IgD-negative memory B cell (primary cell): ENCODE measurements around the gene MRAS. TPM values are rescaled to one million over a fixed set of nuclear protein-coding genes. Genes with fewer than 3 reads are reported as not detected.

ENCODE experiments used
- H3K27ac Mint-ChIP-seq, 3 donors: one replicate each; pipeline ENCODE4 v1.8.0; 2020 to 2022; ENCODE audit warnings: mild to moderate bottlenecking in 3 of 3, mixed read lengths in 3 of 3, moderate library complexity in 1 of 3
- H3K27me3 Mint-ChIP-seq: one replicate; pipeline ENCODE4 v1.8.0; 2021; ENCODE audit warnings: mixed read lengths
- H3K36me3 Mint-ChIP-seq: one replicate; pipeline ENCODE4 v1.8.0; 2020; ENCODE audit warnings: mild to moderate bottlenecking, mixed read lengths
- H3K4me1 Mint-ChIP-seq, 3 donors: one replicate each; pipeline ENCODE4 v1.8.0; 2020 to 2022; ENCODE audit warnings: mixed read lengths in 3 of 3, mild to moderate bottlenecking in 1 of 3
- H3K4me3 Mint-ChIP-seq, 4 donors: one replicate each; pipeline ENCODE4 v1.8.0; 2020 to 2022; ENCODE audit warnings: mild to moderate bottlenecking in 4 of 4, mixed read lengths in 4 of 4, moderate library complexity in 3 of 4
- H3K9me3 Mint-ChIP-seq, 3 donors: one replicate each; pipeline ENCODE4 v1.8.0; 2020 to 2021; ENCODE audit warnings: mixed read lengths in 3 of 3, mild to moderate bottlenecking in 1 of 3
- polyA plus RNA-seq: library from polyadenylated mRNA; unstranded; fragments of 300-500 nt; fragmentation: Illumina TruSeq; gene quantifications from one replicate; pipeline ENCODE4 v1.2.3, GENCODE V29; 2021

The MRAS gene
- polyA plus RNA-seq, 1 donor from 2014 or later = not detected

DNA sequence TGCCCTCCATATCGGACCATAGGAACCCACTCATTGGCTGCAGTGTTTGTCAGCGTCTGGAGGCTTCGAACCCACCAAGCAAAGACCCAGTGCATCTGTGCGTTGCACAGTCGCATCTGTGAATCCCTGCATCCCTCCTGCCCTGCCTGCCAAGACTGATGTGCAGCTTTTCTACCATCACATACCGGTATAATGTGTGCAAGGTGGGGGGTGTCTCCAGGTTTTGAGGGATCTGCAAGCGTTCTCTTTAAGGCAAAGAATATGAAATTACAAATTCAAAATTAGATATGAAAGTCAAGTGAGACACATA lies 18.4 kb upstream of the MRAS start:
- H3K4me1 Mint-ChIP-seq = peaks cover 6 to 19% (median 14%) of the 10 kb centered on the region in 3 donors
- no peaks in the 10 kb centered on the region for H3K36me3 Mint-ChIP-seq
- peak overlapping the region; percentile 81 to 98 (median 92) for H3K4me3 Mint-ChIP-seq
- peaks cover 0 to 2% (median 0%) of the 10 kb centered on the region in 3 donors for H3K9me3 Mint-ChIP-seq
- peaks cover 6% of the 10 kb centered on the region for H3K27me3 Mint-ChIP-seq
- H3K27ac Mint-ChIP-seq = peak overlapping the region; percentile 76 to 91 (median 89)

DNA sequence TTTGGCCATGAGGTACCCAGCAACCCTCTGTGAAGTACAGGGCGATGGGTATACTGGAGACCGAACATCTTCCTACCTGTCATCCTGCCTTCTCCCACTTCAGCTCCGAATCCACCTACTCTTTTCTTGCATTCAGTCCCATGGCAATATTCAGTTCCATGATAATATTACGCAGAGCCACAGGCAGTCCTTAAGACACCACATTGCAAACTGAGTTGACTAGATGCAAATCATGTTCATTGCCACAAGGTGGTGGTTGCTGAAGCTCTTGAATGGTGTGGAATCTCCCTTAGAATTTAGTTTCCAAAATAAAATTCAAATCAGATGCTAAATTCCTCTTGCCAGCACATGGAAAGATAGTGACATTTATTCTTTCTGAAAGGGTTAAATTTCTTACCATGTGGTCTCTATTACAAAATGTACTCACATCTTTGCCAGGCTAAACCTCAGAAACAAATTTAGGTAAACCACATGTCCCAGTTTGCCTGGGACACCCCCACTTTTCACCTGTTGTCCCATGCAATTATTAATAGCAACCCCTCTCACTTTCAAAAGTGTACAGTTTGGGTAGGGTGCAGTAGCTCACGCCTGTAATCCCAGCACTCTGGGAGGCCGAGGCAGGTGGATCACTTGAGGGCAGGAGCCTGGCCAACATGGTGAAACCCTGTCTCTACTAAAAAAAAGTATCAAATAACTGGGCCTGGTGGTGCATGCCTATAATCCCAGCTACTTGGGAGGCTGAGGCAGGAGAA lies 17.1 kb upstream of the MRAS start:
- peaks cover 6 to 19% (median 14%) of the 10 kb centered on the region in 3 donors for H3K4me1 Mint-ChIP-seq
- peak overlapping the region in 1 of 4 donors; percentile 30 for H3K4me3 Mint-ChIP-seq
- H3K27ac Mint-ChIP-seq = no peak overlapping the region
- H3K27me3 Mint-ChIP-seq = peaks cover 11% of the 10 kb centered on the region
- peaks cover 0 to 2% (median 0%) of the 10 kb centered on the region in 3 donors for H3K9me3 Mint-ChIP-seq
- no peaks in the 10 kb centered on the region for H3K36me3 Mint-ChIP-seq

DNA sequence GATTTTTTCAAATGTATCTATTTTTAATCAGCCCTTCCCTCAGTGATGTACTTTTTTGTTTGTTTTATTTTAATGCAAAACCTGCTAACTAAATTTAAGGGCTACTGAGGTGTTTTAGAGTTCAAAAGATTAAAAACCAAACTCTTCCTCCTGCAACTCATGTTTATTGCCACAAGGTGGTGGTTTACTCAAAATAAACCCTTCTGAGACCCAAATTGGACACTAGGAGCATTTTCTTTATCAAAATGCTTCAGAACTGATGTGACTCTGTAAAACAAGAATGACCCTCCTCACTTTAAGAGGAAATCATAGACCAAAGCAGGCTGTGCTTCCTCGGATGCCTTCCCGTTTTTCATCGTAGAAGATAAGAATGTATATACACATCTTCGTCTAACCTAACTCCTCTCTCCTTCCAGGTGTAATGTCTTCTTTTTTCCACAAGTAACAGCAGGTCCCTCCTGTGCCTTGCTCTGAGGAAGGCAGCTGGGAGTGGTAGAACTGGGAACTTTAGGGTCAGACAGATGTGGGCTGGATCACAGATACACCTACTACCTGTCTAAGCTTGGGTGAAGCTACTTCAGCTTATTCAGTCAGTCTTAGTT lies 15.8 kb upstream of the MRAS start:
- Mint-ChIP-seq H3K4me3 (peak overlapping the region in 2 of 4 donors; percentile 17 to 82), H3K4me1 (peaks cover 6 to 19% (median 14%) of the 10 kb centered on the region in 3 donors), H3K9me3 (peaks cover 0 to 2% (median 0%) of the 10 kb centered on the region in 3 donors), H3K27ac (peak overlapping the region in 1 of 3 donors; percentile 36), H3K27me3 (peaks cover 14% of the 10 kb centered on the region), H3K36me3 (no peaks in the 10 kb centered on the region)

DNA sequence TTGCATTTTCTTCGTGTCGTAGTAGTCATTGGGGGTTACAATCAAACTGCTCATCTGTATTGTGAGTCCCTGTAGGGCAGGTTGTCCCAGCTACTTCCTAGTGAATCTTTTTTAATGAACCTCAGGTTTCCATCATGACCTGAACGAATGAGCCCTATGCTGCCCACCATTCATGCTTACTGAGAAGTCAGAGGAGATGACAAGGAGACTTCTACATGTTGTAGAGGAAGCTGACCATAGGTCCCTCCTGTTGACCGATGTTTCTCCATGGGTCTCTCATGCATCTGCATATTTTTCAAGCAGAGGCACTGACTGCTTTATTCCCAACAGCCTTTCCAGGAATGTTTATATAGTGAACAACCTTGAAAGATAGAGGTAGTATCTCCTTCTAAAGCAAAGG lies 13.8 kb upstream of the MRAS start:
- Mint-ChIP-seq H3K27me3 (peaks cover 14% of the 10 kb centered on the region), H3K9me3 (peaks cover 0 to 1% (median 0%) of the 10 kb centered on the region in 3 donors), H3K36me3 (peaks cover 1% of the 10 kb centered on the region), H3K4me3 (no peak overlapping the region), H3K27ac (no peak overlapping the region), H3K4me1 (peaks cover 2 to 10% (median 6%) of the 10 kb centered on the region in 3 donors)

DNA sequence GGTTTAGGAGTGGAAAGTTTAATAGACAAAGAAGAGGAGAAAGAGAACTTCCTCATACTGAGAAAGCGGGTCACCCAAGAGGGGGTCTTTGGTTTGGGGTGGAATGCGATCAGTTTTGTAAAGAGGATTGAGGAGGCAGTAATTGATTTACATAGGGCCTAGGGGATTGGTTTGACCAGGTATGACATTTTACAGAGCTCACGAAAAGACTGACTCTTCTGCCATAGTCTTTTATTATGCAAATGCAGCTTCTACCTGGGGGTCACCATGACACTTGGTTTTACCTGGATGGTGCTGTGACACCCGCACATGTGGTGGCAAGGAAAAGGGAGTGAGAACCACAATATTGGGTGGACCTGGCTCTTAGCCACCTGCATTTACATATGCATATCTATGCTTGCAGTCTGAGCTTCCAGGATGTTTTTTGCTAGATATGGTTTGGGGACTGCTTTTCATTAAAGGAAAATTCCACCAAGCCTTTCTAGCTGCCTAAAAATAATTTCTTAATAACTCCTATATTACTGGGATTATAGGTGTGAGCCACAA lies 11.9 kb upstream of the MRAS start:
- H3K36me3 Mint-ChIP-seq = peaks cover 1% of the 10 kb centered on the region
- peaks cover 14% of the 10 kb centered on the region for H3K27me3 Mint-ChIP-seq
- no peak overlapping the region for H3K27ac Mint-ChIP-seq
- peaks cover 0 to 1% (median 0%) of the 10 kb centered on the region in 3 donors for H3K9me3 Mint-ChIP-seq
- H3K4me3 Mint-ChIP-seq = no peak overlapping the region
- H3K4me1 Mint-ChIP-seq = peaks cover 0 to 5% (median 3%) of the 10 kb centered on the region in 3 donors

DNA sequence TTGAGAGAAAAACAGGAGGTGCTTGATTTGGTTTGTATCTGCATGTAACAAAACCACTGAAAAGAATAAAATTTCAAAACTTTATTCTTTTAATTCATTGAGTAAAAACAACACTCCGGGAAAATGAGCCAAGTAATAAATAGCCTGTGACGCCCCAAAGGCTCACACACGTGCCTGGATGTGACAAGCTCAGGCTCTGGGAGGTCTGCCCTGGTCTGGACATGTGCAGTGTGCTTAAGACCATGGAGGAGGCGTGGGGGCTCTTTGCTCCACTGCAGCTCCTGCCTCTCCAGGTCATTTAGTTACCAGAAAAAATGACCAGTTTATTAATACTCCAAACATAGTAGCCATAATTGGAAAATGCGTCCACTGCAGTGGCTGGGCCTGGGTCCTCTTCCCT lies 10.1 kb upstream of the MRAS start:
- H3K27ac Mint-ChIP-seq = no peak overlapping the region
- H3K4me1 Mint-ChIP-seq = no peaks in the 10 kb centered on the region
- H3K4me3 Mint-ChIP-seq = no peak overlapping the region
- H3K9me3 Mint-ChIP-seq = peaks cover 0 to 6% (median 3%) of the 10 kb centered on the region in 3 donors
- peaks cover 23% of the 10 kb centered on the region for H3K27me3 Mint-ChIP-seq
- peaks cover 1% of the 10 kb centered on the region for H3K36me3 Mint-ChIP-seq

DNA sequence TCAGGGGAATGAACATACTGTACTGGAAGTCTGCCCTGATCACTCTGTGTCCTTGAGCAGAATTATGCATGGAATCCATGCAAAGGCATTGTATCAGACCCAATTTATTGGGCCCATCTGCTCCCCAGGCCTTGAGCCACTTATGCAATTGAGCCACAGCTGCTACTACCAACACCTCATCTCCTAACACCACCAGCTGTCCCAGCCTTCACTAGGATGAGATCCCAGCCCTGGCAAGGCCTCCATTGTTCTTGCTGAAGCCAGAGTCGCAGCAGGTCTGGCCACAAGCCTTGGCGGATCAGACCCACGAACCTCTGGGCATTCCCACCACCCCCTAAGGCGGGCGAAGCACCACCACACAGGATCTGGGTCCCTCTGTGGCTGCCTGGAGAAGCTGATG lies 9.6 kb upstream of the MRAS start:
- H3K4me1 Mint-ChIP-seq = no peaks in the 10 kb centered on the region
- peak overlapping the region in 1 of 4 donors; percentile 16 for H3K4me3 Mint-ChIP-seq
- H3K9me3 Mint-ChIP-seq = peaks cover 0 to 6% (median 3%) of the 10 kb centered on the region in 3 donors
- no peak overlapping the region for H3K27ac Mint-ChIP-seq
- H3K27me3 Mint-ChIP-seq = peaks cover 23% of the 10 kb centered on the region
- H3K36me3 Mint-ChIP-seq = peaks cover 1% of the 10 kb centered on the region

DNA sequence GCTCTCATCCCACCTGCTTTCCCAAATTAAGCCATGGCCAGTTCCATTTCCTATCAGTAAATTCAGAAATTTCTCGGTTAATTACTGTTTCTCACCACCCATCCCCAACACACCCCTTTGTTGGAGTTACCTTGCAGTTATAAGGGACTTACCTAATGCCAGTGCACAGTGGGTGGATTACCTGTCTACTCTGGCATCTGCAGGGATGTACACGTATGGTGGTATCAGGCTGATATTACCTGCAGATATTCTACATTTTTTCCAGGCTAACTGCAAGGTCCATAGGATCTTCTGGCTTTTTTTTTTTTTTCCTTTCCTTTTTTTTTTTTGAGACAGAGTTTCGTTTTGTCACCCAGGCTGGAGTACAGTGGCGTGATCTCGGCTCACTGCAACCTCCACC lies 7.9 kb upstream of the MRAS start:
- H3K4me3 Mint-ChIP-seq = no peak overlapping the region
- H3K27me3 Mint-ChIP-seq = peaks cover 35% of the 10 kb centered on the region
- H3K4me1 Mint-ChIP-seq = no peaks in the 10 kb centered on the region
- no peak overlapping the region for H3K27ac Mint-ChIP-seq
- H3K36me3 Mint-ChIP-seq = peaks cover 1% of the 10 kb centered on the region
- peaks cover 0 to 6% (median 3%) of the 10 kb centered on the region in 3 donors for H3K9me3 Mint-ChIP-seq

DNA sequence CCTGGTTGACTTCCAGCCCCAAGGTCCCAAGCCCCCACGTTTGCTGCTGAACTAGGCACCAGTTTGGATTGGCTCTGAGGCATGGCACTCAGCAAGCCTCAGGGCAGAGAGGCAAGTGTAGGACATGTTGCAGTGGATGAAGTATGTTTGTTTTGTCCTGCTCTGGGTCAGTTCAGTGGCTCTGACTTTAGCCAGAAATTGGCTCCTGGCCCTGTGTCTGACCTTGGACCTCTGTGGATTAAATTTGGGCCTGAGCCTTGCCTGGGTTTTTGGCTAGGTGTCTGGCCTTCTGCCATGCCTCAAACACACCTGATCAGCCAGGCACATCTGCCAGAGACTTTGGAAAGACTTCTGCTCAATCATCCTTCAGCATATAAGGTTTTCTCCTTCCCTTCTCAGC lies 3.6 kb upstream of the MRAS start:
- peaks cover 0 to 8% (median 4%) of the 10 kb centered on the region in 3 donors for H3K9me3 Mint-ChIP-seq
- H3K27me3 Mint-ChIP-seq = peaks cover 60% of the 10 kb centered on the region

DNA sequence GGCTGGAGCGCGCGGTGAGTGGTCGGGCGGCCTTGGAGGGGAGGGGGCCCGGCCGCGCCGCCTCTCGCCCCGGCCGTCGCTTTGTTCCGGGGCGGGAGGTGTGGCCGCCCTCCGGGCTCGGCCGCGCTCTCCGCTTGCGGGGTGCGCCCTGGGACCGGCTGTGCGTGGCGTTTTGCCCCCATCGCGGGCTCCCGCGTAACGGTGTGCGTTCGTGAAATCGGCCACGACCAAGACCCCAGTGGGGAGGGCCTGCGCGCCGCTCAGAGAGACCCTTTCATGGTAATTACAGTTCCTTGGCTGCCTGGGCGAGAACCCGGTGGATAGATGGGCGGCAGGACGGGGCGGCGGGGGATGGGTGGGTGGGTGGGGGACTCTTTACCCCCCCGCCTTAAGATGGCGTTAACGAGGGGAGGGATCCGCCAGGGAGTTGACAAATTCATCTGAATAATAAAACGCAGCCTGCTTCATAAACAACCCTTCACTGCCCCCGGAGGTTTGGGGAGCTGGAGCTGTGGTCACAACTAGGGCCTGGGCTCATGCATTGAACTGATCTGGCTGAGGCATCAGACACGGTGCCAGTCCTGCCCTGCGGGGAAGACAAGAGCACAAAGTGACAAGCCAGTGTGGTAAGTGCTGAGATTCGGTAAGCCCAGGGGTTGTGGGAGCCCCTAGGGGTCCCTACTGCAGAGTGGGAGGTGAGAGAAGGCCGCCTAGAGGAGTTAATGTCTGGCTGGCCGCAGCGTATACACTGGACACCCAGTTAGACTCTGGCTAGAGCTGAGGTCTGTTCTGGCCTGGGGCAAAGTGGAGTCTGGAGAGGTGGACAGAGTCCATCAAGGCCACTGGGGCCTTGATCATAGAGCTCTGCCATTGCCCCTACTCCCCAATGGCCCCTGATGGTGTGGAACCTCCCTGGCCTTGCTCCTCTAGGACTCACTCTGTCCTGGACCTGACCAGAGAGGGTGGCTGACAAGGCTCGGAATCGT lies 668 bp downstream of the MRAS start:
- Mint-ChIP-seq H3K27ac (no peak overlapping the region), H3K4me3 (peak overlapping the region in 1 of 4 donors; percentile 46), H3K4me1 (peaks cover 4 to 7% (median 4%) of the 10 kb centered on the region in 3 donors), H3K9me3 (peaks cover 0 to 2% (median 2%) of the 10 kb centered on the region in 3 donors), H3K27me3 (peaks cover 69% of the 10 kb centered on the region), H3K36me3 (peaks cover 2% of the 10 kb centered on the region)

More for the DNA sequence above, 3.6 kb upstream of the MRAS start:
- H3K36me3 Mint-ChIP-seq = peaks cover 2% of the 10 kb centered on the region
- no peak overlapping the region for H3K27ac Mint-ChIP-seq
- no peak overlapping the region for H3K4me3 Mint-ChIP-seq
- peaks cover 4 to 7% (median 4%) of the 10 kb centered on the region in 3 donors for H3K4me1 Mint-ChIP-seq

DNA sequence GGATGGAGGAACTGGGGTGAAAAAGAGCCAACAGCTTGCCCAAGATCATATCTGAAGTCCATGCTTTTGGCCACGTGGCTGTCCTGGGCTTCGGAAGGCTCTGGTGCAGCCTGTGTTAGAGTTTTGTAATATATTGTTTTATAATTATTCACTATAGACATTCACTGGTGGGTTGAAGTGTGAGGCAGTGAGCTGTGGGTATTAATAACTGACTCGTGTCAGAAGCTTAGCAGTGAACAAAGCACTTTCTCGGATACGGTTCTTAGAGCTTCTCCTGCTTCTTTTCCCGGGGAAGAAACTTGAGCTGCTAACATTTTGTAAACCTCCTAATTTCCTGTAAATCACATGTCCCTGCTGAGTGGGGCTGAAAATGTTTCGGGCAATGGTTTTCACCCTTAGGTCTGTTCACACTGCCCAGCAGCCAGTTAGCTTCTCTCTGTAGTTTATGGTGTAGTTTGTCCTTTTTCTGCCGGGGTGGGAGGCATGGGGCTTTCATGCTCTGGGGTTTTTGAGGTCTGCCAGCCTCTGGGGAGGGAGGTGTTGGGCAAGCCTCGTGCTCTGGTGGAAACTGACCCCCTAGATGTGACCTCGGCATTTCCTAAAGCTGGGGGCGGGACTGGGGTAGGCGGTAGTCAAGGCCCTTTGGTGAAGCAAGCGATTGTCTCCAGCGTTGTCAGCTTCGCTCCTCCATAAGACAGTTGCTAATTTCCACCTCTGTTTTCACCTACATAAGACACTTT lies 1.7 kb downstream of the MRAS start:
- Mint-ChIP-seq H3K27ac (no peak overlapping the region), H3K27me3 (peaks cover 59% of the 10 kb centered on the region), H3K4me1 (peaks cover 4 to 7% (median 4%) of the 10 kb centered on the region in 3 donors), H3K9me3 (peaks cover 0 to 5% (median 2%) of the 10 kb centered on the region in 3 donors), H3K4me3 (peak overlapping the region in 1 of 4 donors; percentile 9), H3K36me3 (peaks cover 2% of the 10 kb centered on the region)

DNA sequence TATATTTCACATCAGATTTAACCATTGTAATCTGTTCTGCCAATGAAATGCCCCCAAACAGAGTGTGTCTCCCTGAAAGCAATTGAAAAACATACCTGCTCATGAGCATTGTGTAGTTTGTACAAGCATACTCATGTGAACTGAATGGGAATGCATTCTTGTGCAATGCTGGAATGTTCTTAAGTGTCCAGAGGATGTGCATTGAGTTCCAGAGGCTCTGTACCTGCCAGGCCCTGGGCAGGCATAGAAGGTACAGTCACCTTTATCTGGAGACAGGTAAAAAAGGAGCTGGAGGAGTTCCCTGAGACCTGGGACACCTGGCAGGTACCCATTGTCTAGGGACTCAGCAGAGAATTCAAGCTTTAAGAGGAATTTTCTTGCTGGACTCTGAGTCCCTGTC lies 2.8 kb downstream of the MRAS start:
- peaks cover 55% of the 10 kb centered on the region for H3K27me3 Mint-ChIP-seq
- H3K36me3 Mint-ChIP-seq = peaks cover 2% of the 10 kb centered on the region
- H3K4me3 Mint-ChIP-seq = no peak overlapping the region
- H3K4me1 Mint-ChIP-seq = peaks cover 4 to 7% (median 4%) of the 10 kb centered on the region in 3 donors
- peaks cover 0 to 5% (median 2%) of the 10 kb centered on the region in 3 donors for H3K9me3 Mint-ChIP-seq
- H3K27ac Mint-ChIP-seq = no peak overlapping the region

DNA sequence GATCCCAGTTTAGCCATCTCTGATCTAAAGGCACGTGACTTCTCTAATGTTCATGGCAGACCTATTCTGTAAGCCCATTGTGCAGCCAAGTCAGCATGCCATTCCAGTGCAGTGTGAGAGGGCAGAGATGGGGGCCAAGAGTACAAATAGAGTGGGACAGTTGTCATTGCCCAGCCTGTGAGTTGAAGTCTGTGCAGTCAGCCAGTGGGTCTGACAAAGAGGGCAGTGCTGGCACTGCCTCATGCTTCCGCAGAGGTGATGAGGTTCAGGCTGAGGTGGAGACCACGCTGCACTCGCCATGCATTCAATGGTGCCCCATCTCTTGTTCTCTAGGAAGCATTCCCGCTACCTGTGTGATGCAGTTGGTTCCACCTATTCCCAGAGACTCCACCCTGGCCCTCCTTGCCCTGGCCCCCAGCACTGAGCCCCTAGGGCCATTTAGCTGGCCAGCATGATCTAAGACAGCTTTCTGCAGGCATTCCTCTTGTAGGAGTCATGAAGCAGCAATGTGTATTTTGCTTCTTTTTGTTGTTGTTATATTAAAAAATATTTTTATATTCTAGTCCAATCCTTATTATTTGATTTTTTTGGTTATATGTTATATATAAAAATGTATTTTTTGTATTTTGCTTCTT lies 3.7 kb downstream of the MRAS start:
- peaks cover 4 to 7% (median 4%) of the 10 kb centered on the region in 3 donors for H3K4me1 Mint-ChIP-seq
- H3K4me3 Mint-ChIP-seq = no peak overlapping the region
- no peak overlapping the region for H3K27ac Mint-ChIP-seq
- peaks cover 2% of the 10 kb centered on the region for H3K36me3 Mint-ChIP-seq
- peaks cover 0 to 5% (median 2%) of the 10 kb centered on the region in 3 donors for H3K9me3 Mint-ChIP-seq
- H3K27me3 Mint-ChIP-seq = peaks cover 46% of the 10 kb centered on the region
